ENCODE data around the gene NLGN3. TPM values are rescaled to one million over a fixed set of nuclear protein-coding genes. Genes with fewer than 3 reads are reported as not detected.

Gene NLGN3
- total RNA-seq, 1 experiment from 2014 or later: 0.65 TPM

DNA sequence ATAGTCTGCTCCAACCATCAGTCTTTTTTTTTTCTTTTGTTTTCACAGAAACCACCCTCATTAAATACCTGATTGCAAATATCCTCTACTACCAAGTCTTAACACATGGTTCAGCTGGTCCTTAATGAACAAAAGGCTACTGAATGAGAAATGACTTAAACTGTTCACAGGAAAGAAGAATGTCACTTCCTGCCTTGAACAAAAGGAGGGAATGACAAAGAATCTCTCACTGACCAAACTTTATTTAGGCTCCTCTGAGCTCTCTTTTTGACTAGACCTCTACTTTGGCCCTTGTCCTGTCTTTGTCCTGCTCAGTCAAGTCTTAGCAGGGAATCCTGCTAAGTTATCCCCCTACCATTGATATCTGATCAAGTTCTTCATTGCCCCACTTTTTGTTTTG is 46.6 kb downstream of the NLGN3 start:
- Histone ChIP-seq H3K36me3 (ENCODE audit: low read depth) (no peaks in the 10 kb centered on the region), H3K27ac (no peak overlapping the region), H3K27me3 (ENCODE audit: insufficient read depth, low read depth) (no peaks in the 10 kb centered on the region), H2AFZ (no peak overlapping the region), H3K9me2 (ENCODE audit: insufficient read depth) (no peaks in the 10 kb centered on the region), H3K4me1 (replicated peaks; ENCODE audit: insufficient read depth) (no peaks in the 10 kb centered on the region), H4K20me1 (ENCODE audit: insufficient read depth) (no peaks in the 10 kb centered on the region), H3K79me2 (ENCODE audit: low read depth) (no peaks in the 10 kb centered on the region), H3K4me2 (no peak overlapping the region), H3K9me3 (ENCODE audit: insufficient read depth, low read depth) (no peaks in the 10 kb centered on the region), H3K4me3 (no peak overlapping the region), H3F3A (ENCODE audit: insufficient read depth, low read depth) (no peaks in the 10 kb centered on the region)
- ChIA-PET POLR2A (ENCODE audit: unreplicated experiment) (no interaction called here), CTCF (interaction anchor here (0.5 kb wide), 1 partner anchor 35 kb away, joined by 4 read pairs; no protein-coding TSS in a partner anchor)
- no peak for DNase-seq
- intact Hi-C loops (cut with micrococcal nuclease; ENCODE audit: unreplicated experiment): no loop called here
- TF ChIP-seq, protein P1, sequence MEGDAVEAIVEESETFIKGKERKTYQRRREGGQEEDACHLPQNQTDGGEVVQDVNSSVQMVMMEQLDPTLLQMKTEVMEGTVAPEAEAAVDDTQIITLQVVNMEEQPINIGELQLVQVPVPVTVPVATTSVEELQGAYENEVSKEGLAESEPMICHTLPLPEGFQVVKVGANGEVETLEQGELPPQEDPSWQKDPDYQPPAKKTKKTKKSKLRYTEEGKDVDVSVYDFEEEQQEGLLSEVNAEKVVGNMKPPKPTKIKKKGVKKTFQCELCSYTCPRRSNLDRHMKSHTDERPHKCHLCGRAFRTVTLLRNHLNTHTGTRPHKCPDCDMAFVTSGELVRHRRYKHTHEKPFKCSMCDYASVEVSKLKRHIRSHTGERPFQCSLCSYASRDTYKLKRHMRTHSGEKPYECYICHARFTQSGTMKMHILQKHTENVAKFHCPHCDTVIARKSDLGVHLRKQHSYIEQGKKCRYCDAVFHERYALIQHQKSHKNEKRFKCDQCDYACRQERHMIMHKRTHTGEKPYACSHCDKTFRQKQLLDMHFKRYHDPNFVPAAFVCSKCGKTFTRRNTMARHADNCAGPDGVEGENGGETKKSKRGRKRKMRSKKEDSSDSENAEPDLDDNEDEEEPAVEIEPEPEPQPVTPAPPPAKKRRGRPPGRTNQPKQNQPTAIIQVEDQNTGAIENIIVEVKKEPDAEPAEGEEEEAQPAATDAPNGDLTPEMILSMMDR (conservative IDR thresholded peaks at IDR 0.05): no peak
- TF ChIP-seq EZH2 (IDR thresholded peaks at IDR 0.05; ENCODE audit: low read depth): no peak
- no TSS peak for BruUV-seq (replicated peaks)

DNA sequence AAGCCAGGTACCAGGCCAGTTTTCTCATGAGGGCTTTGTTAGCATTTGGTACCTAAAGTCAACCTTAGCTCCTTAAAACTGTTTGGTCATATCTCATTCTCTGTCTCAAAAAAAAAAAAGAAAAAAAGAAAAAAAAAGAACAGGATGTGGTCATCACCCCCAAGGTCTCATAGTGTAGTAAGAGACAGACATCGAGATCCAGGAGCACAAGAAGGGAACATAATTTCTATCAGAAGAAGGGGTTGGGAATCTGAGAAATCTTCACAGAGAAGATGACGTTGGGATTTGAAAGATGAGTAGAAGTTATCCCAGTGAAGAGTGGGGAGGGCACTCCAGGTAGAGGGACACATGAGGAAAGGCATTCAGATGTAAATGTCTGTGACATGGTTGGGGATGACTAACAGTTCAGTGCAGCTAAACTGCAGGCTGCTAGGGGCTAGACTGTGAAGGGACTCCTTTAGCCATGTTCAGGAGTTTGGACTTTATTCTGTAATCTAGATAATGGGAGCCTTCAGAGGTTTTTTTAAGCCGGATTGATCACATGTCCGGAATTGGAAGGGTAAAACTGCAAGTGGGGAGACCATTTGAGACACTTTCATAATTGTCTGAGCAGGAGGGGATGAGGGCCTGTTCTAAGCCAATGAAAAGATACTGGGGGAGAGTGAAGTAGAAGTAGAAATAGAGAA is 51.5 kb downstream of the NLGN3 start:
- intact Hi-C loops (cut with micrococcal nuclease; ENCODE audit: unreplicated experiment): no loop called here
- Histone ChIP-seq H4K20me1 (ENCODE audit: insufficient read depth) (no peaks in the 10 kb centered on the region), H2AFZ (no peak overlapping the region), H3K79me2 (ENCODE audit: low read depth) (no peaks in the 10 kb centered on the region), H3F3A (ENCODE audit: insufficient read depth, low read depth) (no peaks in the 10 kb centered on the region), H3K4me3 (no peak overlapping the region), H3K4me1 (replicated peaks; ENCODE audit: insufficient read depth) (no peaks in the 10 kb centered on the region), H3K9me2 (ENCODE audit: insufficient read depth) (no peaks in the 10 kb centered on the region), H3K27me3 (ENCODE audit: insufficient read depth, low read depth) (no peaks in the 10 kb centered on the region), H3K9me3 (ENCODE audit: insufficient read depth, low read depth) (no peaks in the 10 kb centered on the region), H3K4me2 (no peak overlapping the region), H3K27ac (no peak overlapping the region), H3K36me3 (ENCODE audit: low read depth) (no peaks in the 10 kb centered on the region)
- POLR2A ChIA-PET (ENCODE audit: unreplicated experiment): no interaction called here
- CTCF ChIA-PET: interaction anchor here (0.7 kb wide), 1 partner anchor 58 kb away, joined by 3 read pairs; the partner anchor contains the start of gene ZMYM3
- BruUV-seq (replicated peaks): no TSS peak
- TF ChIP-seq, protein P1 (conservative IDR thresholded peaks at IDR 0.05): no peak
- TF ChIP-seq EZH2 (IDR thresholded peaks at IDR 0.05; ENCODE audit: low read depth): no peak
- no peak for DNase-seq

DNA sequence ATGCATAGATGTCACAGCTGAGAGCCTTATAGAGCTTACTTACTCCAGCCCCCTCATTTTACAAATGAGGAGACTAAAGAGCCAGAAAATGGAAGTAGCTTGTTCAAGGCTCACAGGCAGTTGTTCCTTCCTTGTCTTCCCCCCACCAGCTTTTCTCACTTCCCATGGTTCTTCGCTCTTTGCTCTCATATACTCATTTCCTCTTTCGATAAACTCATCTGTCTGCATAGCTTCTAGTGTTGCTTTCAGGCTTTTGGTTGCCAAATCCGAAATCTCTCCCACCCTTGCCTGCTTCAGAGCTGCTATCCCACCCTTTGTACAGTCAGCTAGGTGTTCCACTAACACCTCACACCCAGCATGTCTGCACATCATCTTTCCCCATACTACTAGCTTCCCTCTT is 53.4 kb downstream of the NLGN3 start:
- DNase-seq: no peak
- H3K4me3 ChIP-seq: no peak overlapping the region
- no peaks in the 10 kb centered on the region for H3K9me3 ChIP-seq (ENCODE audit: insufficient read depth, low read depth)
- intact Hi-C loops (cut with micrococcal nuclease; ENCODE audit: unreplicated experiment): no loop called here
- H3F3A ChIP-seq (ENCODE audit: insufficient read depth, low read depth): no peaks in the 10 kb centered on the region
- no peaks in the 10 kb centered on the region for H3K9me2 ChIP-seq (ENCODE audit: insufficient read depth)
- no peaks in the 10 kb centered on the region for H4K20me1 ChIP-seq (ENCODE audit: insufficient read depth)
- CTCF ChIA-PET: no interaction called here
- H3K36me3 ChIP-seq (ENCODE audit: low read depth): no peaks in the 10 kb centered on the region
- no peak overlapping the region for H3K4me2 ChIP-seq
- BruUV-seq (replicated peaks): no TSS peak
- TF ChIP-seq EZH2 (IDR thresholded peaks at IDR 0.05; ENCODE audit: low read depth): no peak
- TF ChIP-seq, protein P1 (conservative IDR thresholded peaks at IDR 0.05): no peak
- H3K27ac ChIP-seq: no peak overlapping the region
- POLR2A ChIA-PET (ENCODE audit: unreplicated experiment): no interaction called here
- H3K27me3 ChIP-seq (ENCODE audit: insufficient read depth, low read depth): no peaks in the 10 kb centered on the region
- H3K4me1 ChIP-seq (replicated peaks; ENCODE audit: insufficient read depth): no peaks in the 10 kb centered on the region
- no peak overlapping the region for H2AFZ ChIP-seq
- H3K79me2 ChIP-seq (ENCODE audit: low read depth): no peaks in the 10 kb centered on the region
